NCI-H1694 treated with DMSO at 0.1 percent for 48 hours (cell line): ENCODE measurements around the gene PLA2G4D.
"Not testable (repeated sequence)": the region's sequence is repeated elsewhere in the genome, so short reads cannot be mapped to it uniquely, and the experiment has no call there.

ENCODE experiments used
- DNase-seq: peaks from one replicate; lab custom pipeline; 2025; lab: John Stamatoyannopoulos, UW

Gene PLA2G4D

DNA sequence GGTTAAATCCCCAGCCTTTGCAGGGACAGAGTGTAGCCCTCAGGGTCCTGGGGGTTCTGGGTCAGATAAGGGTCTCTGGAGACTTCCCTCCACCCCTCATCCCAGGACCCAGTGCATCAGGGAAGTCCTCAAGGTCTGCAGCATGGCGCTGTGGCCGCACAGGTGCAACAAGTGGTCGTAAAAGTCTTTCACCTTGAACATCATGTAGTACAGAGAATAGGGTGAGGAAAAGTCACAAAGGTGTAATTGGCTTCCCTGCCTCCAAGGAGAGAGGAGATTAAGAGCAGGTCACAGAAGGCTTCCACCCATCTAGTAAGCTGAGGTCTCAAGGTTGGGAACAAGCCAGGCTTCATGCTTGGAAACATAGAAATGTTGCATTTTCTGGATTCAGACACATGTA, 29.2 kb upstream of the PLA2G4D start:
- DNase-seq: no peak

DNA sequence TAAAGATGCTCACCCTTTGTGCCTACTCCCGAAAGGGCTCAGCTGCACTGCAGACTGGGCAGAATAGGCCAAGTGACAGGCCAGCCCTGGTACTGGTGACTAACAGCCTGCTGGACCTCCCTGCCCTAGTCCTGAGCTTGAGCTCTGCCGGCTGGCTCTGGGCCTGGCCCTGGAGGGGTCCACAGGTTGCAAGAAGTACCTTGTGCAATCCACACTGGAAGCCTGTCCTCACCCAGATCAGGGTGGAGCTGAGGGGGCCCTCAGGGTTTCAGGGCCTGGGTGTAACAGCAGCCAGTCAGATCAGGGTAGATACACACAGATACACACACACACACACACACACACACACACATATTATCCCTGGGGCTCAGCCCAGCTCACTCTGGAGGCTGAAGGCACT, 27.3 kb upstream of the PLA2G4D start:
- no peak for DNase-seq

DNA sequence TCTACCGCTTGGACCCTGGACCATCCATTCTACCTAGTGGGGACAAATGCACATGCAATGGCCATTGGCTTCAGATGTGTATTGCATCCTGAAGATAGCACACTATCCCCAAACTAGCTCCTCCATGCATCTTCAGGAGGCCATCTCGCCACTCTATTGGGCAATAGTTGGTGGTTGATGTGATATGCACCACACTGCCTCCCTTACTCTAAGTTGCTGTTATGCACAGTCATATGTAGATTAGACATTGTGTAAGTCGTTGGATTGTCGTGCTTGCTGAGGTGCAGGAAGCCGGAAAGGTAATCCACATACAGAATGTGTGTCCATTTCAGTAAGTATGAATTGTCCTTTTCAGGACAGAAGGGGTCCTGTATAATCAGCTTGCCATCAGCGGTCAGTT, 26.7 kb upstream of the PLA2G4D start:
- no peak for DNase-seq

DNA sequence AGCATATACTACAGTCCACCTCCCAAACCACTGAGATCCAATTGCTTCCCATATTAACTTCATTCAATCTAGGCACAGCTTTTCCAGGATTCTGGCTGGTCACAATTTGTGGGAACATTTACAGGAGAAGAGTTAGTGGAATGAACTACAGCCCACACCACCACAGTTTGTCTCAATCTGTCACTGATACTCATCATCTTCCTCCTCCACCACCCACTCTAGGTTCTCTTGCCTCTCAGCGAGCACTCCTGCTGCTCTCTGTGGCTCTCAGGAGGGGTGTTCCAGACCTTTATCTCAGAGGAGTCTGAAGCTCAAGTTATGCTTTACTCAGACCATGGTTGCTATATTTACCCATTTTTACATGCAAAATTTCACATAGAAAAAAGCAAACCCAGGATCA, 25.9 kb upstream of the PLA2G4D start:
- no peak for DNase-seq

DNA sequence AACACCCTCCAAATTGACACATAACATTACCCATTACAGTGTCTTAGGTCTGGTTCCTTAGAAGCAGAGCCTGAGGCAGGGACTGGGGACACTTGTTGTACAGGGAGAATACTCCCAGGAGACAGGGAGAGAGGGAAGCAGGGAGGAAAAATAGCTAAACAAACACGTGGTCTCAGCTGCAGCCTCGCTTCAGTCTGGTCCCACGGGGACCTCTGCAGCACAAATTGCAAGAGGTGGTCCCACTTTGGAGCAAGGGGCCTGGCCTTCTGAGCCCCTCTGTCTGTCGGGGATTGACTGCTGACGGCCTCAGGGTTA, 25.0 kb upstream of the PLA2G4D start:
- no peak for DNase-seq

DNA sequence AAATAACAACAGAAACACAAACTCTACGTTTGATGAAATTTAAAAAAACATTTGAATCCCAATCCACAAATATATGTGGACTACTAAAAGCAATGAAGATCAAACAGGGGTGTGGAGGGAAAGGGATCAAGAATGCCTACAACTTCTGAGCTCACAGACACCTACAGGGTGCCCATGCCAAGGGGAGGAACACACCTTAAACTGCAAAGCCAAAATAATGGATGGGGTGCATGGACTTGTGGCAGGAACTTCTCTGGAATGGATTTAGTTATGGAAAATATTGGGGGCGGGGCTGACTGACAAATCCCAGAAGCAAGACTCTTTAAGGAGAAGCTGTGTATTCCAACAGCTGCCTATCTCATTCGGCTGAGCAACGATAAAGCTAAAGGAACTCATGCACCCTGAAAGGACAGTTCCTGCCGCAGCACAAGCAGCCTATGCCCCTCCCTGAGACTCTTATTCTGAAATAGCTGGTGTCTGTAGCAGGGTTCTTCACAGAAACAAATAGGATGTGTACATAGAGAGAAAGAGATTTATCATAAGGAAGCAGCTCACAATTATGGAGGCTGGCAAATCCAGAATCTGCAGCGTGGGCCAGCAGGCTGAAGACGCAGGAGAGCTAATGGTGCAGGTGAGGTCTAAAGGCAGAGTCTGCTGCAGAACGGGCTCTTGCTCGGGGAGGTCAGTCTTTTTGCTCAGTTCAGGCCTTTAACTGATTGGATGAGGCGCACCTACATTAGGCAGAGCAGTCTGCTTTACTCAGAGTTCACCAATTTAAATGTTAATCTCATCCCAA, 24.5 kb upstream of the PLA2G4D start:
- no peak for DNase-seq

DNA sequence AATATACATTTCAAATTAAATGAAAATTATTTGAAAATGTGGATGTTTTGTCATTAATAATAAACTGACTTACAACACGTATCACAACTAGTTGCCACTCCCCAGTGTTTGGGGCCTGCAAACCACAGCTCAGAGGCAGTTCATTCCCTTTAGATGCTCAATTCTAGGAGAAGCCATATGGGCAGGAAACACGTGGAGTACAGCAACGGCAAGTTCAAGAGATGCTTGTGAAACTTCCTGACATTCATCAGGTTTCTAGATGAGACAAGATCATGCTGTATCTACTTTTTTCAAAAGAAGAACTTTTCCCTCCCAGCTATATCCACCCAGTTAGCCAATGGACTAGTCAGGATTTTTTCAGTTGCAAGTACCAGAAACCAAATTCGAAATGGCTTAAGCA, 17.6 kb upstream of the PLA2G4D start:
- DNase-seq: no peak

DNA sequence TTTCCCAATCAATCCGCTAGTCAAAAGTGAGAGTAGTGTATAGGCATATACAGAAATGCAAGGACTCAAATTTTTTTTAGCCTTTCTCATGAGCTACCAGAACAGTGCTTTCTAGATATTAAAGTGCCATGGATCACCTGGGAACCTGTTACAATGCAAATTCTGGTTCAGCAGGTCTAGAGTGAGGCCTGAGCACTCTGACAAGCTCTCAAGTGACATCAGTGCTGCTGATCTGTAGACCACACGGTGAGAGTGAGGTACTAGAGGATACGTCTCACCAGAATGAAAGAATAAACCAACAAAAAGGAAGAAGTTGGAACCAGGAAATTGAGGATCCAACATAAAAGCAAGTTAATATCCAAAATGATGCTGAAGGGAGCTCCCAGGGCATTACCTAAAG, 16.0 kb upstream of the PLA2G4D start:
- no peak for DNase-seq

DNA sequence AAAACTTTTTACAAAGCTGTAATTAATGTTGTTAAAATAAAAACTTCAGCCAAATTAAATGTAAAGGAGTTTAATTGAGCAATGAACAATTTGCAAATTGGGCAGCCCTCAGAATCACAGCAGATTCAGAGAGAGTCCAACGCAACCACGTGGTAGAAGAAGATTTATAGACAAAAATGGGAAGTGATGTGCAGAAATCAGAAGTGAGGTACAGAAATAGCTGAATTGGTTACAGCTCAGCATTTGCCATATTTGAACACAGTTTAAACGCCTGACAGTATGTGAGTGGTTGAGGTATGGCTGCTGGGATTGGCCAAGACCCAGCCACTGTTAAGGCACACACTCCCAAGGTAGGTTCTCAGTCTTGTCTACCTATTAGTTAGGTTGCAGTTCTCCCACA, 14.4 kb upstream of the PLA2G4D start:
- DNase-seq: no peak

DNA sequence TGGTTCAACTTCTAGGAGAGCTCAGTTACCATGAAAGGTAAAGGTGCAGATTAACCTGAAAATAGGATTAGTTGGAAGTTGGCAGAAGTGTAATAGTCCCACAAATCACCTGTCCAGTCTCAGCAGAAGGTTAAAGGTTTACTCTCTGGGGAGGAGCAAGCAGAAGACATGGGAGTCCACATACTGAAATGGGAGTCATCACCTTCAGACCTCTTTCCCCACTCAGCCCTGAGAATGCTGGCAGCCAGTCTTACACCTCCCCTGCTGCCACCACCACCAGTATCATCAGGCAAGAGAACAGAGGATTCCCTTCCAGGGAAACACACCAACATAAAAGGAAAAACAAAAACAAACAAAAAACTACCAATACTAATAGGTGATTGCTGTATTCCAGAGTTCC, 13.8 kb upstream of the PLA2G4D start:
- DNase-seq: no peak

DNA sequence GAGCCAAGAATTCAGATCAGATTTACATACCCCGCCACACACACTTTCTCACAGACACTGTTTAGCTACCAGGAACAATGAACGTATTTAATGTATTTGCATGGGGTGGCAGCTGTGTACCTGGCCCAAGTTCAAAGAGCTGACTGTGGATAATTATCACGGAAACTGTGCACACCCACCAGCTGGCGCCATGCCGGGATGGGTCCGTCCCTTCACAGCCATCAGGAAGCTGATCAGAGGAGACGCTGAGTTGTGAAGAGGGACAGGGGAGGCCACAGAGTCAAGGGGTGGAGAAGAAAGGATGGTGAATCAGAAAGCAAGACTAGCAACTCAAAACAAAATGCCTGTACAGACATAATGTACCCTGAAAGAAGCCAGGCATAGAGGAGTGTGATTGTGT, 13.1 kb upstream of the PLA2G4D start:
- DNase-seq: peak; percentile 65

DNA sequence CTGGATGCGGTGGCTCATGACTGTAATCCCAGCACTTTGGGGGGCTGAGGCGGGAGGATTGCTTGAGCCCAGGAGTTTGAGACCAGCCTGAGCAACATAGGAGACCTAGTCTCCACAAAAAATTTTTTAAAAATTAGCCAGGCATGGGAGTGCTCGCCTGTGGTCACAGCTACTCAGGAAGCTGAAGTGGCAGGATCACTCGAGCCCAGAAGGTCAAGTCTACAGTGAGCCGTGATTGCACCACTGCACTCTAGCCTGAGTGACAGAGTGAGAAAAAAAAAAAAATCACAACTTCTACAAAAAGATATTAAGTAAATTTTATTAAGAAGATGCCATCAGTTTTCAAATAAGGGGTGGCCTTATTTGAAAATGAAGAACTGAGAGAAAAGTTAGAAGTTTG, 11.9 kb upstream of the PLA2G4D start:
- DNase-seq: no peak

DNA sequence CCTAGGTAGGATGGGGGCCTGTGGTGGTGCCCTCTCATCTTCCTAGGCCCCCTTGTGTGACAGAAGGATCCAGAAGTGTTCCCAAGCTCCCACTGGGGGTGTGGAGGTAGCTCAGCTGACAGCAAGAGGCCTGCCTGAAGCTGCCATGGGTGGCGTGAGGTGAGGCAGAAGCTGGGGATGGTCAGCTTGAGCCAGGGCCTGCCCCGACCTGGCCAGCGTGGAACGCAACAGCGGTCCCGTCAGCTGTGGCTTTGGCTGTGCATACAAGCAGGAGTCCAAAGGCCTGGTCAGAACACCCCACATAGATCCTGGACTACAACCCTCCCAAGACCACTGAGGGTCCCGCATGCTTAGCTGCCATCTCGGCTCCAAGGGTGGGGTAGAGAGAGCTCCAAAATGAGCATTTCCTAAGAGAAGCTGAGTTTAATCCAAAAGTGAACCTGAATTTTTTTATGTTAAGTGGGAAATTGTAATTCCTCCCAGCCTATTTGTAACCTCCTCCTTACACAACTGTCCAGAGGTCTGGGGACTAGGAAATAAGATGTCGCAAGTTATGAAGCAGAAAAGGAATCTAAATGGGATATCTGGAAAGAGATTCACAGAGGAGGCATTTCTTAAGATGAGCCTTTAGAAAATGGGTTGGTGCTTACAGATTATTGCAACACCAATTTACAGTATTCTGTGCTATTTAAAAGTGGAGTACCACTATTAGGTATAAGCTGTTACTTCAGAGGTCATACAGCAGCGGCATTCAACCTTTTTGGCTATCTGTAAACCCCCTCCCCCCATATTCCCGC, 9.9 kb upstream of the PLA2G4D start:
- DNase-seq: no peak

DNA sequence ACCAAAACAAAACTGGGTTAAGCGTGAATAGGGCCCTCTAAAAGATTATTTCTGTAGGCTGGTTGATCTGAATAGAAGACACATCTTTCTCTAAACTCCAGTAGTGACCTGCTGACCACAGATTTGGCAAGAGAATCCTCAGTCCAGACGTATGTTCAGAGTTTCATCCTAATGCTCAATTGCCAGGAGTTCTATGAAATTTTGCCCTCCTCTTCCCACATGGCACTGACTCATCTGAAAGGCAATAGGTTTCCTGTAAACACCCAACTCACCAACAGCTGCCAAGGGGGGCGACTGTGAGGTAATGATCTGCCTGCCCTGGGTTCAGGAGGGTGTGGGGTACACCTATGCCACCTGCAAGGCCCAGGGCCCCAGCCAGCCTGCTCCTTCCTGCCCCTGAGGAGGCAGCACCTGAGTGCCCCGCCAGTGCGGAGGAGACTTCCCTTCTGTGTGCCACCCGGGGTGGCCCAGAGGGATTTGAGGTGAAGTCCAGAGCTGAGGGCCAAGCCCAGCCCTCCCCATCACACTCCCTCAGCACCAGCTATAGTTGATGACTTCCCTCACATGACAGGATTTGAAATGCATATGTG, 8.4 kb upstream of the PLA2G4D start:
- no peak for DNase-seq

DNA sequence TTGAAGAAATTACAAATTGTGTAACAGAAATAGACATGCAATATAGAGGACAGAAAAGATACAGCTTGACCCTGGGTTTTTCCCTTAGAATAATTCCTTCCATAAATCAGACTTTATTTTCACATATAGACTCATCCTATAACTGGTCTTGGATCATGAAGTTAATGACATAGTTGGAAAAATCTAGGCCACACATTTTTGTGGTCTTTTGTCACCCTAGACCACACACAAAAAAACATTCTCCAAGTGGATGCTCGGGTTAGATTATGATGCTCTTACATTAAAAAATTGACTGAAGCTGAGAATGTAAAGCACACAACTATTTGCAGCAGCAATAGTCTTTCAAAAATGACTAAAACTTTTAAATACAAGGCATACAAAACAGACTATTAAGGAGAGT, 7.5 kb upstream of the PLA2G4D start:
- no peak for DNase-seq

DNA sequence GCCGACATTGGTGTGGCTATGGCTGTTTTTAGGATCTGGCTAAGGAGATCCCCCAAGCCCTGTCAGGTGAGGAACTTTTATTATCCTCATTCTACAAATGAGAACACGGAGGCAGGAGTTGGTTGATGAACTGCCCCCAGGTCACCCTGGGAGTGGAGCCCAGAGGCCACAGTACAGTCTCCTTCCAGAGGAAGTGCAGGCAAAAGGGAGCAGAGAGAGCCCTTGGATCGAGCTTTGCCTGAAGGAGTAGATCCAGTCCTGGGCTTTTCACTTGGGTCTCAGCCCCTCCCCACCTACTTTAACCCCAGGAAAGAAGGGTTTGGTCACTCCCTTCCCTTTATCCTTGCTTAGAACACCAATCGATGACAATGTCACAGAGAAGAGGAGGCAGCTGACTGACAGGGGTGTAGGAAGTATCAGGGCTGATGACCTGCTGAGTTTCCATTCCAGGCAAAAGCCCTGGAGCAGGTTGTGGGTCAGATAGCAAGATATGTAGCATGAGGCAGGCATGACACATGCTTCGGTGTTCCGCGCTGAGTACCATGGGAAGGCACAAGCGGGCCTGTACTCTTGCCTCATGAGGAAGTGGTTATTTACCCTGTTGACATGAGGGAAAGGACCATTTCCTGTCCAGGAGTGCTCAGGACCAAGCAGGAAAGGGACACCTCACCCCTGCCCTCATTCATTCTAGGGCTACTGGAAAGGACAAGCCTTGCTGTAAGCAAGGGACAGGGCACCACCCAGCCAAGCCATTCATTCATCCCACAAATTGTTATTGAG, 5.8 kb upstream of the PLA2G4D start:
- DNase-seq: no peak

DNA sequence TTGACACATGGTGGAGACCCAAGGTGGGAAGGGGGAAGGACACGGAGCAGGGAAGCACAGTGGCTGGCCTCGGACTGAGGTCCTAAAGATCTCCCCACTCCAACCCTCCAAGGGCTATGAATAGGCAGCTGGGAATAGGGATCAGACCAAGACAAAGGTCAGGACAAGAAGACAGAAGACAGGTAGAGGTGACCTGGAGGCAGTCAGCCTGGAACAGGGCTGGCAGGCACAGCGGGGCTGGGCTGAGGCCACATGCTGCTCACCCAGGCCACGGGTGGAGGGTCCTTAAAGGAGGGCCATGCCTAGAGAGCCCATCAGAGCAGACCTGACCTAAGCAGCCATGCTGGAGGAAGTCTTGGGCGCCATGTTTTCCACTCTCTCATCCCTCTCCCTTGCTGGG, 2.7 kb upstream of the PLA2G4D start:
- no peak for DNase-seq

DNA sequence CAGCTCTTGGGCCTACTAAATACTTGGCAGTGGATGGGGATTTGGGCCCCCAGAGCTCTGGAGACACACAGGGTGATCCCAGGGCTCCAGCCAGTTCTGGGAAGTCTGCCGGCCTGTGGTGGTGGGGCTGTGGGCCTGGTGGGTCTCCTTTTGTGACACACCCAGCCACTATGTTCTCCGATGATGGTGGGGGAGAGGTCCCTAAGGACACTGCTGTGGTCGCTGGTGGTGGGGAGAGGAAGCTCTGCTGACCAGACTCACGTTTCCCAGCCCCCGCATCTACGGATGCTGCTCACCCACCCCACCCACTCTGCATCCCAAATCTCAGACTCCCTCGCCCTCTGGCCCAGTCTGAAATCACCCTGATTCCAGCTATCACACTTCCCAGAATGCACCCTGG, 396 bp downstream of the PLA2G4D start:
- no peak for DNase-seq

DNA sequence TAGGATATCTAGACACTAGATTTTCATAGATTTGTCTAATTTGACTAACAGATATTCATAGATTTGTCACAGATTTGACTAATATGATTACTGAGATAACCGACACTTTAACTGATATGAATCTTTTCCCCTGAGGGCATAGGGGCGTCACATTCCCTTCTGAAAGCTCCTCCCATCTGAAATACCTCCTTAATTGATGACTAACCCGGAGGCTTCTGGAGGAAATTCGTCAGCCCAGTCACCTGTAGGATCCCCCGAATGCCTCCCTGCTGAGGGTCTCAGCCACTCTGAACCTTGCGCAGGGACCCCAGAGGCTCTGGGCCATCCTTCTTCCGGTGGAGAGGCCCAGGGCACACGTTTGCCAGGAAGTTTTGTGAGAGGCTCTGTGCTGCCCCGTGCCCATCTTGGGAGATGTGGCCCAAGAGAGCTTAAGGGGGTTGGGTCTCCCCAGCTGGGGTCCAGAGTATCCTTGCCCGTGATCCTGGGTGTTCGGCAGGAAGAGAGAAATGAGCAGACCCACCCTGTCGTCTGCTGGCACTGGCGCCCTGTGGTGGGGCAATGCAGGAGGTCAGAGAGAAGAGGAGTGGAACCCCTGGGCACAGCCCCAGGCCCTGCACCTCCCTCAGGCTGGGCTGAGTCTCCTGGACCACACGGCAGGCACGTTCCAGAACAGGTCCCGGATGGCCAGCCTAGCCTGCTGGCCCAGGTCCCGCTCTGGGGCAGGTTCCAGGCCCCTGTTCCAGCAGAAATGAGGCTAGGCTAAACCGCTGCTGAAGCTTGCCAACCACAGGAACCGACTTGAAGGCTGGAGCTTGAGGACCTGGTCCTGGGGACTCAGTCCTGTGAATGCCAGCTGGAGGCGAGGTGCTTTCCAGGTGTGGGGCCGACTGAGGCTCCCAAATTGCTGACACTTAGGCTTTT, 1.7 kb downstream of the PLA2G4D start:
- no peak for DNase-seq

DNA sequence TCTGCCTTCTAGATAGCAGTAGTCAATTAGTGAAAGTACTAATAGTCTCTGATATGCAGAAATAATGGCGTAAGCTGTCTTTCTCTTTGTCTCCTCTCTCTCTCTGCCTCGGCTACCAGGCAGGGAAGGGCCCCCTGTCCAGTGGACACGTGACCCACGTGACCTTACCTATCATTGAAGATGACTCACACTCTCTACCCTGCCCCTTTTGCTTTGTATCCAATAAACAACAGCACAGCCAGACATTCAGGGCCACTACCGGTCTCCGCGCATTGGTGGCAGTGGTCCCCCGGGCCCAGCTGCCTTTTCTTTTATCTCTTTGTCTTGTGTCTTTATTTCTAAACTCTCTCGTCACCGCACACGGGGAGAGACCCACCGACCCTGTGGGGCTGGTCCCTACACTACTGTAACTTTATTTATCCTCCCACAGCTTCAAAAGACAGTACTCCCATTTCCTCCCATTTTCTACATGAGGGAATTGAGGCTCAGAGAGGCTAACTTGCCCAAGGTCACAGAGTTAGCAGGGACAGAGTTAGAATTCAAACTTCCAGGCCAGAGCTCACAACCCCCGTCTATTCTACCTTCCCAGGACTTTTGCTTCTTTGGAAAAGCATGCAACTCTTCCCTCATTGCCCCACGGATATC, 2.5 kb downstream of the PLA2G4D start:
- DNase-seq: not testable (repeated sequence)

DNA sequence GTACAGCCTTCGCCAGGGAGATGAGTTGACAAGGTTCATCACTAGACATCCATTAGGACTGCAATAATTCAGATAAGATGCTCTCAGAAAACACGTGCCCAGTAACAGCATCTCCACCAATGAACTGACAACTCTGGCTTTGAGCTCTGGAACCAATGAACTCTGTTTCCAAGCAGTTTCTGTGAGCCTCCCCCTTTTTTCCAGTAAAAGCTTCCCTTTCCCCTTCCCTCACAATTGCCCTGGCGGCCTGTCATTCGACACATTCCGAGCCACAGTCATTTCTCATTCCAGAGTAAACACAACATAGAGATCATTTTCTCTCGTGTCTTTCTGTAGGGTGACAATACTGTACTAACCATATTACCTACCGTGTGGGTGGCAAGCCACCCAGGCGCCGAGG, 3.6 kb downstream of the PLA2G4D start:
- DNase-seq: no peak
